Coronary artery (tissue), 2 donors: ENCODE measurements around the gene SNAP23.

Experiments used
- DNase-seq: peaks from one replicate; pipeline ENCODE4 v3.0.0-alpha.2; 2017; ENCODE audit warnings: low spot score
- H3K27ac ChIP-seq, 2 donors: fragments of 200-600 bp; sonication (generic); one replicate each; pipeline ENCODE4 v1.5.1; 2016 to 2019
- H3K4me3 ChIP-seq: fragments of 200-600 bp; sonication (generic); 2 replicates; pipeline ENCODE4 v1.5.1; 2016; ENCODE audit warnings: mild to moderate bottlenecking, moderate library complexity
- CTCF ChIP-seq: fragments of 200-600 bp; sonication (generic); IDR thresholded peaks from one replicate; pipeline ENCODE4 v1.5.1; 2019; ENCODE audit warnings: antibody characterized with exemption

The SNAP23 gene

GRCh38 chr15:42507514-42507913 lies 12.1 kb downstream of the SNAP23 start:
- TF ChIP-seq CTCF: no peak
- Histone ChIP-seq H3K27ac (no peak overlapping the region), H3K4me3 (no peak overlapping the region)
- no peak for DNase-seq

- DNase-seq: no peak
- no peak overlapping the region for H3K27ac ChIP-seq
- no peak for TF ChIP-seq CTCF
These were observed 12.8 kb downstream of the SNAP23 start for GRCh38 chr15:42508263-42508690.

DNA sequence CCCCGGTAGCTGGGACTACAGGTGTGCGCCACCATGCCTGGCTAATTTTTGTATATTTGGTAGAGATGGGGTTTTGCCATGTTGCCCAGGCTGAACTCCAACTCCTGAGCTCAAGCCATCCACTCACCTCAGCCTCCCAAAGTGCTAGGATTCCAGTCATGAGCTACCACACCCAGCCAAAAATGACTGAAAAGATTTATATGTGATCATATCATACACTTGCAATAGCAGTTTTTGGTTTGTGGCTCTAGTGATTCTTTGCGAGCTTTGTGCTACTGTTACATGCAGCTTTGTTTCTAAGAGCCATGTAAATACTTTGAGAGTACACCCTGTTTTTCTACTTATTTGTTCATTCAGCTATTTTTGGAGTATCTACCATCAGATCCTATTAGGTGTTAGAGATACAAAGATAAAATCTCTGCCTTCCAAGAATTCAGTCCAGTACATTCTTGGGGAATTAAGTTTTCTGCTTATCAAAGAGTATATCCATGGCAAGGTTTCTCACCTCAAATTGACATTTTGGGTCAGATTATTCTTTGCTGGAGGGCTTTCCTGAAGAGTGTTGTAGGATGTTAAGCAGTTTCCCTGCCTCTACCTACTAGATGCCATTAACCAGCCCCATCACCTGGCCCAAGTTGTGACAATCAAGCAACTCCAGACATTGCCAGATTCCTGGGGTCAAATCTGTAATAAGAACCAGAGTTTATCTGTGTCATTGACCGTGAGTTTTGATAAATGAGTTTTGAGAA lies 15.0 kb downstream of the SNAP23 start:
- DNase-seq: no peak
- H3K4me3 ChIP-seq: peak overlapping the region; percentile 47
- peak overlapping the region; percentile 50 to 75 for H3K27ac ChIP-seq
- TF ChIP-seq CTCF: no peak

More at GRCh38 chr15:42508263-42508690, 12.8 kb downstream of the SNAP23 start:
- no peak overlapping the region for H3K4me3 ChIP-seq

GRCh38 chr15:42511007-42511391 lies 15.6 kb downstream of the SNAP23 start:
- TF ChIP-seq CTCF: no peak
- Histone ChIP-seq H3K27ac (peak overlapping the region; percentile 50 to 75), H3K4me3 (peak overlapping the region; percentile 47)
- DNase-seq: no peak

- no peak for DNase-seq
- Histone ChIP-seq H3K4me3 (no peak overlapping the region), H3K27ac (no peak overlapping the region)
- no peak for TF ChIP-seq CTCF
These were observed 27.9 kb downstream of the SNAP23 start for GRCh38 chr15:42523331-42523730.

DNA sequence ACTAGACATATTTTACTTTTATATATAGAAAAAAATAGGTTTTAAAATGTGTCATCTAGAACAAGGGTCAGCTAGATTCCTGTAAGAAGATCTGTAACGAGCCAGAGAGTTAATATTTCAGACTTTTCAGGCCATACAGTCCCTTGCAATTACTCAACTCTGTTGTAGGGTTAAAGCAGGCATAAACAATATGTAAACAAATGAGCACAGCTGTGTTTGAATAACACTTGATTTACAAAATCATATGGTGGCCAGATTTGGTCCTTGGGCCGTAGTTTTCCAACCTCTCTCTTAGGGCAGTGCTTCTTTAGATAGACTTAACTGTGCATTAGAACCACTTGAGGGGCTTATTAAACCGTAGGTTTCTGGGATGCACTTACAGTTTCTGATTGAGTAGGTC lies 33.5 kb downstream of the SNAP23 start:
- no peak for TF ChIP-seq CTCF
- H3K4me3 ChIP-seq: no peak overlapping the region
- no peak overlapping the region for H3K27ac ChIP-seq
- no peak for DNase-seq

DNA sequence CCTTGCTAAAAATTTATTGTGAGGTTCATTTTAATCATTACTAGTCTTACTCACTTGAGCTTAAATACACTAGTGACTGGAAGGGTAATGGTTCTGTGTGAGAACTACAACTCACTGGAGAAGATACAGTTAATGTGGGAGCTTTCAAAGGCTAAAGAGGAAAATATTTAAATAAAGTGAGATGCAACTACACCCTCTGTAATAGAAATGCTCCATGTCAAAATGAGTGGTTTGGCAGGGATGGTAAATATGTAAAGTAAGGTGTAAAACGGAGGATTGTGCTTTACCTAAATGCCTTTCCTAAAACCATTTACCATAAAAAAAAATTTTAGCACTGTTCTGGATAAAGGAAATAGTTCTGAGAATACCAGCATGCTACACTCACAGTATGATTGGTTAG lies 37.8 kb downstream of the SNAP23 start:
- no peak for TF ChIP-seq CTCF
- Histone ChIP-seq H3K27ac (no peak overlapping the region), H3K4me3 (no peak overlapping the region)
- DNase-seq: no peak
